ENCODE measurements around the gene GTF3C1. TPM values are rescaled to one million over a fixed set of nuclear protein-coding genes. Genes with fewer than 3 reads are reported as not detected.

Gene GTF3C1
- total and polyA plus RNA-seq, 2 experiments from 2014 or later, result 33.4 to 52.1 TPM

DNA sequence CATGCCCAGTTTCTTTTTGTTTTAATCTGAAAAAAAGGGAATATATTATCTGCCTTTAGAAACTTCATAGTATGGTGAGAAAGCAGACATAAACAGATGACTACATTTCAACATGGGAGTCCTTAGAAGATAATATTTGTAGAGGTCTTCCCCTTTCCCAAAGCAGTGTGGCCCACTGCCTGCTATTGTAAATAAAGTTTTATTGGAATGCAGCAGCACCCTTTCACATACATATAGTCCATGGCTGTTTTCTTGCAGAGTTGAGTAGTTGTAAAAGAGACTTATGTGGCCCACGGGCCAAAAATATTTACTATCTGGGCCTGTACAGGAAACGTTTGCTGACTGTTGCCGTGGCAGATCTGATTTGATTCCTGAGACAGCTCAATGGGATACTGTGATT is 8.7 kb upstream of the GTF3C1 start:
- H3K4me2 ChIP-seq (ENCODE audit: unreplicated experiment), result no peak overlapping the region
- no peak overlapping the region for H2AFZ ChIP-seq
- no peak for TF ChIP-seq EZH2phosphoT487 (IDR thresholded peaks at IDR 0.05; ENCODE audit: insufficient read depth, low read depth)
- no peak for TF ChIP-seq EZH2 (IDR thresholded peaks at IDR 0.05; ENCODE audit: insufficient read depth, poor library complexity, severe bottlenecking)
- in situ Hi-C loops (cut with MboI), result no loop called here
- no peaks in the 10 kb centered on the region for H3K27me3 ChIP-seq (replicated peaks; ENCODE audit: insufficient read depth)
- H3F3A ChIP-seq (ENCODE audit: insufficient read depth), result no peaks in the 10 kb centered on the region
- no peaks in the 10 kb centered on the region for H3K4me1 ChIP-seq (ENCODE audit: insufficient read depth)
- no peak overlapping the region for H3K4me3 ChIP-seq
- DNase-seq, result no peak
- no peak overlapping the region for H3K27ac ChIP-seq
- H3K36me3 ChIP-seq (ENCODE audit: low read depth), result no peaks in the 10 kb centered on the region; the same call in 1 of the 2 replicates
- H3K9me2 ChIP-seq (ENCODE audit: insufficient read depth), result no peaks in the 10 kb centered on the region
- H3K79me2 ChIP-seq (ENCODE audit: insufficient read depth), result peaks cover 39% of the 10 kb centered on the region
- no peak overlapping the region for H3K9ac ChIP-seq
- no peaks in the 10 kb centered on the region for H3K9me3 ChIP-seq (ENCODE audit: low read depth)
- no peaks in the 10 kb centered on the region for H4K20me1 ChIP-seq (ENCODE audit: insufficient read depth)
- 98 to 100% methylated on average over 3 of the region's 3 CpGs for WGBS, 2 experiments (ENCODE audit: low coverage in 1 of 2, low lambda C conversion rate in 2 of 2, missing lambda C conversion rate in 2 of 2)

DNA sequence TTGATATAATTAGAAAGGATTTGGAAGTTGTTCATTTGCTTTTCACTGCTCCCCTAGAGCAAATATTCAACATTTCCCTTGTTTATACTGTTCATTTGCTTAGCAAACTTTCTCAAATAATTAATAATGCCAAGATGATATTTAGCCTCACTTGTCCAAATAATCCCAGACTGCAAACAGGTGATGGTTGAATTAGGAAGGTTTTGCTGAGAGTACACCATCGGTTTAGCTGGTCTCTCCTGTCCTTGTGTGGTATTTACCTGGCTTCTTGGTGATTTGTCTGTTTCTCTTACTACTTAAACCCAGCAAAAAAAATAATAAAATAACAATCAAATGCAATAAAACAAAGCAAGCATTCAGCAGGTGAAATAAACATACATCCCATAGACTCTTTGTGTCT is 6.8 kb upstream of the GTF3C1 start:
- 95 to 96% methylated on average over 1 of the region's 1 CpG for WGBS, 2 experiments (ENCODE audit: low coverage in 1 of 2, low lambda C conversion rate in 2 of 2, missing lambda C conversion rate in 2 of 2)
- no peak overlapping the region for H3K4me3 ChIP-seq
- no peaks in the 10 kb centered on the region for H4K20me1 ChIP-seq (ENCODE audit: insufficient read depth)
- H3K79me2 ChIP-seq (ENCODE audit: insufficient read depth), result peaks cover 59% of the 10 kb centered on the region
- H3K27me3 ChIP-seq (replicated peaks; ENCODE audit: insufficient read depth), result no peaks in the 10 kb centered on the region
- H3F3A ChIP-seq (ENCODE audit: insufficient read depth), result no peaks in the 10 kb centered on the region
- no peaks in the 10 kb centered on the region for H3K9me3 ChIP-seq (ENCODE audit: low read depth)
- no peak for DNase-seq
- no peak overlapping the region for H3K4me2 ChIP-seq (ENCODE audit: unreplicated experiment)
- no peak overlapping the region for H3K9ac ChIP-seq
- in situ Hi-C loops (cut with MboI), result no loop called here
- H3K27ac ChIP-seq, result no peak overlapping the region
- no peaks in the 10 kb centered on the region; the same call in 1 of the 2 replicates for H3K36me3 ChIP-seq (ENCODE audit: low read depth)
- no peak for TF ChIP-seq EZH2 (IDR thresholded peaks at IDR 0.05; ENCODE audit: insufficient read depth, poor library complexity, severe bottlenecking)
- TF ChIP-seq EZH2phosphoT487 (IDR thresholded peaks at IDR 0.05; ENCODE audit: insufficient read depth, low read depth), result no peak
- no peak overlapping the region for H2AFZ ChIP-seq
- H3K9me2 ChIP-seq (ENCODE audit: insufficient read depth), result no peaks in the 10 kb centered on the region
- no peaks in the 10 kb centered on the region for H3K4me1 ChIP-seq (ENCODE audit: insufficient read depth)

DNA sequence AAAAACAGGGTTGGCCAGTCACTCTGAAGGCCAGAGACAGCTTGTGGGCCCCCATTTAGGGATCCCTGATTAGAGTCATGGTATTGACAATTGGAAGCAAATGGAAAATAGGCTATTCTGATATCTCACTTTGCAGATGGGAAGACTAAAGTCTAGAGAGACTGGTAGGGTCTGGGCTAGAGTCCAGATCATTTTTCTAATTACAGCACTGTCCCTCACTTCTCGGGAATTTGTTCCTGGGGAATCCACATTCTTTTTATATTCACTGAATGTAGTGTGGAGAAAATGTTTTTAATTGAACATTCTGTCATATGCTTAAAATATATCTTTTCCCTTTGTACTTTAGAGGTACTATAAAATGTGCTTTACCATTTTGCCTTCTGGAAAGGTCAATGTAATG is 1.3 kb upstream of the GTF3C1 start:
- no peaks in the 10 kb centered on the region for H3K9me2 ChIP-seq (ENCODE audit: insufficient read depth)
- H3K27me3 ChIP-seq (replicated peaks; ENCODE audit: insufficient read depth), result no peaks in the 10 kb centered on the region
- no peak overlapping the region for H2AFZ ChIP-seq
- H3K4me1 ChIP-seq (ENCODE audit: insufficient read depth), result peaks cover 32% of the 10 kb centered on the region
- in situ Hi-C loops (cut with MboI), result no loop called here
- TF ChIP-seq EZH2phosphoT487 (IDR thresholded peaks at IDR 0.05; ENCODE audit: insufficient read depth, low read depth), result no peak
- WGBS, 2 experiments (ENCODE audit: low coverage in 1 of 2, low lambda C conversion rate in 2 of 2, missing lambda C conversion rate in 2 of 2), result 6 to 8% methylated on average over 1 of the region's 1 CpG
- peak overlapping the region; percentile 98 for H3K9ac ChIP-seq
- H3K36me3 ChIP-seq (ENCODE audit: low read depth), result no peaks in the 10 kb centered on the region
- H3K4me2 ChIP-seq (ENCODE audit: unreplicated experiment), result peak overlapping the region; percentile 99
- DNase-seq, result peak; percentile 24
- H4K20me1 ChIP-seq (ENCODE audit: insufficient read depth), result no peaks in the 10 kb centered on the region
- H3F3A ChIP-seq (ENCODE audit: insufficient read depth), result peaks cover 13% of the 10 kb centered on the region
- peaks cover 84% of the 10 kb centered on the region for H3K79me2 ChIP-seq (ENCODE audit: insufficient read depth)
- no peaks in the 10 kb centered on the region for H3K9me3 ChIP-seq (ENCODE audit: low read depth)
- H3K27ac ChIP-seq, result no peak overlapping the region
- peak overlapping the region; percentile 99 for H3K4me3 ChIP-seq

DNA sequence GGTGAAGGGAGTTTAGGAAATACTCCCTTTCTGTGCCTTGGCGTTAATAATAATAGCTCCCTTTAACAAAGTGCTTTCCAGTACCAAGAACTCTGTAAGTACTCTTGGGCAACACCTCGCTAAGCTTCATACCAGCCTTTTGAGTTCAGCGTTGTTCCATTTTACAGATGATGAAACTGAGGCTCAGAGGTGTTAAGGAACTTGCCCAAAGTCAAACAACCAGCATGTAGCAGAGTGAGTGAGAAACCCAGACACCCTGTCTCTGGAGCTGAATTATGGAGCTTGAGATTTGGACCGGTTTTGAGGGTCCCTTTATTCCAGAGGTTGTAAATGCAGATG is 838 bp upstream of the GTF3C1 start:
- H3K79me2 ChIP-seq (ENCODE audit: insufficient read depth), result peaks cover 88% of the 10 kb centered on the region
- H3F3A ChIP-seq (ENCODE audit: insufficient read depth), result peaks cover 13% of the 10 kb centered on the region
- no peaks in the 10 kb centered on the region for H3K36me3 ChIP-seq (ENCODE audit: low read depth)
- H3K27ac ChIP-seq, result peak overlapping the region; percentile 86
- peaks cover 32% of the 10 kb centered on the region for H3K4me1 ChIP-seq (ENCODE audit: insufficient read depth)
- H4K20me1 ChIP-seq (ENCODE audit: insufficient read depth), result no peaks in the 10 kb centered on the region
- 31 to 32% methylated on average over 4 of the region's 4 CpGs for WGBS, 2 experiments (ENCODE audit: low coverage in 1 of 2, low lambda C conversion rate in 2 of 2, missing lambda C conversion rate in 2 of 2)
- H3K4me2 ChIP-seq (ENCODE audit: unreplicated experiment), result peak overlapping the region; percentile 99
- DNase-seq, result no peak
- peak overlapping the region; percentile 99 for H3K4me3 ChIP-seq
- no peaks in the 10 kb centered on the region for H3K27me3 ChIP-seq (replicated peaks; ENCODE audit: insufficient read depth)
- no peaks in the 10 kb centered on the region for H3K9me3 ChIP-seq (ENCODE audit: low read depth)
- H2AFZ ChIP-seq, result peak overlapping the region; percentile 93
- in situ Hi-C loops (cut with MboI), result no loop called here
- peak overlapping the region; percentile 98 for H3K9ac ChIP-seq
- no peaks in the 10 kb centered on the region for H3K9me2 ChIP-seq (ENCODE audit: insufficient read depth)
- TF ChIP-seq EZH2 (IDR thresholded peaks at IDR 0.05; ENCODE audit: insufficient read depth, poor library complexity, severe bottlenecking) (no peak), EZH2phosphoT487 (IDR thresholded peaks at IDR 0.05; ENCODE audit: insufficient read depth, low read depth) (no peak)

DNA sequence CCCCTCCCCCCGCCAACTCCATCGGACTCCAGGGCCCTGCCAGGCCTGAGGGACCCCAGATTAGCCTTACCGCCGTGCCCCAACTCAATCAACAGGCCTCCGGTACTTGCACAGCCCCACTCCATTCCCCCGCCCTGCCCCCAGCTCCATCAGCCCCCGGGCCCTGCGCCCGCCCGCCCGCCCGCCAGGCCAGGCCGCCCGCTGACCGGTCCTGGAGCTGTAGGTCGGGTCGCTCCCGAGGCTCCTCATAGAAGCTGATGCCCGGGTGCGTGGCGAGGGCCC is 308 bp downstream of the GTF3C1 start:
- no peaks in the 10 kb centered on the region for H3K27me3 ChIP-seq (replicated peaks; ENCODE audit: insufficient read depth)
- 0 to 2% methylated on average over 1 to 21 of the region's 21 CpGs for WGBS, 2 experiments (ENCODE audit: low coverage in 1 of 2, low lambda C conversion rate in 2 of 2, missing lambda C conversion rate in 2 of 2)
- H2AFZ ChIP-seq, result peak overlapping the region; percentile 72
- H3F3A ChIP-seq (ENCODE audit: insufficient read depth), result peaks cover 13% of the 10 kb centered on the region
- H3K27ac ChIP-seq, result 0 out of 2 replicates have a peak overlapping the region, but pooled peaks have one; percentile 4
- TF ChIP-seq EZH2 (IDR thresholded peaks at IDR 0.05; ENCODE audit: insufficient read depth, poor library complexity, severe bottlenecking) (no peak), EZH2phosphoT487 (IDR thresholded peaks at IDR 0.05; ENCODE audit: insufficient read depth, low read depth) (no peak)
- H3K4me1 ChIP-seq (ENCODE audit: insufficient read depth), result peaks cover 32% of the 10 kb centered on the region
- H3K79me2 ChIP-seq (ENCODE audit: insufficient read depth), result peaks cover 87% of the 10 kb centered on the region
- H3K4me3 ChIP-seq, result peak overlapping the region; percentile 99
- no peaks in the 10 kb centered on the region for H4K20me1 ChIP-seq (ENCODE audit: insufficient read depth)
- in situ Hi-C loops (cut with MboI), result no loop called here
- H3K4me2 ChIP-seq (ENCODE audit: unreplicated experiment), result peak overlapping the region; percentile 85
- H3K9me3 ChIP-seq (ENCODE audit: low read depth), result no peaks in the 10 kb centered on the region
- no peak for DNase-seq
- 0 out of 2 replicates have a peak, but pooled peaks cover 4% of the 10 kb centered on the region for H3K36me3 ChIP-seq (ENCODE audit: low read depth)
- H3K9ac ChIP-seq, result peak overlapping the region; percentile 82
- no peaks in the 10 kb centered on the region for H3K9me2 ChIP-seq (ENCODE audit: insufficient read depth)
